Left ventricle myocardium superior (tissue), 1 donor: ENCODE results near the gene FOXL3. TPM values are rescaled to one million over a fixed set of nuclear protein-coding genes. Genes with fewer than 3 reads are reported as not detected.

Experiments used
- ATAC-seq: fragments of 200-7000 bp; cut with Tn5 transposase; one replicate; pipeline ENCODE4 v1.9.1; 2020; ENCODE audit warnings: mild to moderate bottlenecking, moderate library complexity
- DNase-seq: peaks from one replicate; pipeline ENCODE4 v3.0.0-alpha.2; 2020
- intact Hi-C: fragments of 100-400 bp; cut with micrococcal nuclease; formaldehyde crosslinking; loops from one replicate; pipeline ENCODE4 v1.11.0; 2022
- total RNA-seq: library from RNA; stranded (reverse); fragmentation: NEBNext Ultra II Directional; extraction: Animal tissue kit (Norgen Biotek cat#: 25700); gene quantifications from one replicate; pipeline ENCODE4 v1.2.1, GENCODE V29; 2021
- donor health status: DM: no; HTN: yes; CAD: no; lungs with severe emphysema.

The FOXL3 gene
- total RNA-seq, 1 donor from 2014 or later = not detected

GRCh38 chr7:264541-265191 is 25.3 kb upstream of the FOXL3 start:
- DNase-seq (peak; percentile 20), ATAC-seq (no peak)
- intact Hi-C loops = no loop called here

GRCh38 chr7:265192-265997 is 24.6 kb upstream of the FOXL3 start:
- DNase-seq (peak; percentile 10), ATAC-seq (no peak)
- intact Hi-C loops = no loop called here

GRCh38 chr7:265998-266850 is 23.7 kb upstream of the FOXL3 start:
- DNase-seq = peak; percentile 23
- intact Hi-C loops = no loop called here
- ATAC-seq = no peak

- peak; percentile 40 for DNase-seq
- intact Hi-C loops = no loop called here
- ATAC-seq = peak; percentile 38
Measured at GRCh38 chr7:266851-267840, 22.8 kb upstream of the FOXL3 start.

GRCh38 chr7:268991-269390 is 21.0 kb upstream of the FOXL3 start:
- intact Hi-C loops = no loop called here
- DNase-seq = no peak
- ATAC-seq = no peak

- DNase-seq = no peak
- intact Hi-C loops = no loop called here
Measured at GRCh38 chr7:269721-270120, 20.2 kb upstream of the FOXL3 start.

GRCh38 chr7:270351-270983 is 19.5 kb upstream of the FOXL3 start:
- no peak for ATAC-seq
- no peak for DNase-seq
- intact Hi-C loops = no loop called here

More at GRCh38 chr7:269721-270120, 20.2 kb upstream of the FOXL3 start:
- ATAC-seq = no peak

GRCh38 chr7:271266-272107 is 18.5 kb upstream of the FOXL3 start:
- no peak for ATAC-seq
- DNase-seq = peak; percentile 9
- intact Hi-C loops = no loop called here

GRCh38 chr7:272108-272615 is 17.8 kb upstream of the FOXL3 start:
- DNase-seq = no peak
- intact Hi-C loops = no loop called here
- no peak for ATAC-seq

- DNase-seq (no peak), ATAC-seq (no peak)
- intact Hi-C loops = no loop called here
Measured at GRCh38 chr7:272631-273030, 17.3 kb upstream of the FOXL3 start.

- ATAC-seq = no peak
- no peak for DNase-seq
- intact Hi-C loops = no loop called here
Measured at GRCh38 chr7:273327-273726, 16.6 kb upstream of the FOXL3 start.

GRCh38 chr7:274266-274665 is 15.7 kb upstream of the FOXL3 start:
- intact Hi-C loops = no loop called here
- DNase-seq (no peak), ATAC-seq (no peak)

- intact Hi-C loops = no loop called here
- ATAC-seq (no peak), DNase-seq (no peak)
Measured at GRCh38 chr7:276230-276835, 13.6 kb upstream of the FOXL3 start.

GRCh38 chr7:277228-277627 is 12.7 kb upstream of the FOXL3 start:
- intact Hi-C loops = no loop called here
- no peak for ATAC-seq
- DNase-seq = no peak

- no peak for ATAC-seq
- intact Hi-C loops = no loop called here
- DNase-seq = no peak
Measured at GRCh38 chr7:278081-278480, 11.9 kb upstream of the FOXL3 start.

GRCh38 chr7:279821-280220 is 10.1 kb upstream of the FOXL3 start:
- ATAC-seq (no peak), DNase-seq (no peak)
- intact Hi-C loops = no loop called here

- DNase-seq = no peak
- no peak for ATAC-seq
- intact Hi-C loops = no loop called here
Measured at GRCh38 chr7:280461-280860, 9.5 kb upstream of the FOXL3 start.
